KBM-7 (cell line): ENCODE results near the gene ABCC1.
"Not testable (repeated sequence)": the region's sequence is repeated elsewhere in the genome, so short reads cannot be mapped to it uniquely, and the experiment has no call there.

Experiments used
- DNase-seq: peaks from one replicate; pipeline ENCODE4 v3.0.0-alpha.2; 2015
- in situ Hi-C: fragments of 300-500 bp; cut with MboI; formaldehyde crosslinking; loops from 2 replicates; pipeline ENCODE4 v1.14.3; 2020; ENCODE audit warnings: low sequenced_read_pairs, low pct_unique_long_range_greater_than_20kb, mixed read lengths

Gene ABCC1

DNA sequence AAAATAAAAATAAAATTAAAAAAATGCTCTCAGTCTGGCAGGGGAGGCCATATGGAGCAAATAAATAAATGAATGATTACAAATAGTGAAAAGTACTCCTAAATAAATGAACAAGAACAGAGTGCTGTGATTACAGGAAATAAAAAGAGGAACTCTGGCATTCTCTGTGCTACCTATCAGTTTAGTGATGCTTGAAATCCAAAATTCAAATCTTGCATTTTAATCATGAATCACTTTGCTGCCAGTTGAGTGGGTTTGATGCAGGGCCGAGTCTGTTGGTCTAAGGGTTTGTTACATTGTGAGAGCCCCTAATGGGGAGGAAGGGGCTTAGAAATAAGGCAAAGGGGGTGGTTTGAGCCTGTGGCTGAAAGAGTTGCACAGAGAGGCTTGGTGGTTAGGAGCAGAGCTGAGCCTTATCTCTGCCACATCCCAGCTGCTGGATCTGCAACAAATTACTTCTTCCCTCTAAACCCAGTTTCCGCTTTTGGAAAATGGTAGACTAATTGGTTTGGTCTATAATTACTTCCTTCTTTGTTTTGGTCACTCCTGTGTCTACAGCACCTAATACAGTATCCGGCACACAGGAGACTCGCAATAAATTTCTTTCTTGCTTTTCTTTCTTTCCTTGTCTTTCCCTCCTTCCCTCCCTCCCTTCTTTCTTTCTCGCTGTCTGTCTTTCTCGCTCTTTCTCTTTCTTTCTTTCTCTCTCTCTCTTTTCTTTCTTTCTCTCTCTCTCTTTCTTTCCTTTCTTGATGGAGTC is 6.3 kb upstream of the ABCC1 start:
- in situ Hi-C loops: no loop called here
- DNase-seq: peak; percentile 92

DNA sequence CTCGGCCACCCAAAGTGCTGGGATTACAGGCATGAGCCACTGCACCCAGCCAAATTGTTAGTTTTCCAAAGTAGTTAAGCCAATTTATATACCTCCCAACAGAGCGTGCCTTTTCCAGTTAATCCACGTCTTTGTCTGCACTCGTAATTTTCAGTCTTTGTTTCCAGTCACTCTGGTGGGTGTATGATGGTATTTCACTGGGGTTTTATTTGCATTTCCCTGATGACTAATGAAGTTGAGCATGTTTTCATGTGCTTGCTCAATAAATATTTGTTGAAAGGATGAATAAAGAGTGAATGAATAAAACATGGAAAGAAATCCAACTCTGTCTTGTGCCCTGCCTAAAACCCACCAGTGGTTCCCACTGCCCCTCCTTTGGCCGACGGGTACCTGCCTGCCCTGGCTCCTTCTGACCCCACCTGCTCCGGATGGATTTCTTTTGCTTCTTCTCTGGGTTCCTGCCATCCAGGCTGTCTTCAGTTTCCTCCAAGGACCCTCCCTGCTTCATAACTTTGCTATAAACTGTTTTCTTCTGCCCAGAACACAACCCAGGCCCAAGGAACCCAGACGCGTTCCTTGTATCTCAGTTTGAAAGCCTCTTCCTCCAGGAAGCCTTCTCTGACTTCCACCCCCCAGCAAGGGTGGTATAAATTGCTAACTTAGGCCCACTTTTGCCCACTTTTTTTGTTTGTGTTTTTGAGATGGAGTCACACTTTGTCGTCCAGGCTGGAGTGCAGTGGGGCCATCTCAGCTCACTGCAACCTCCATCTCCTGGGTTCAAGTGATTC is 3.0 kb upstream of the ABCC1 start:
- no peak for DNase-seq
- in situ Hi-C loops: no loop called here

DNA sequence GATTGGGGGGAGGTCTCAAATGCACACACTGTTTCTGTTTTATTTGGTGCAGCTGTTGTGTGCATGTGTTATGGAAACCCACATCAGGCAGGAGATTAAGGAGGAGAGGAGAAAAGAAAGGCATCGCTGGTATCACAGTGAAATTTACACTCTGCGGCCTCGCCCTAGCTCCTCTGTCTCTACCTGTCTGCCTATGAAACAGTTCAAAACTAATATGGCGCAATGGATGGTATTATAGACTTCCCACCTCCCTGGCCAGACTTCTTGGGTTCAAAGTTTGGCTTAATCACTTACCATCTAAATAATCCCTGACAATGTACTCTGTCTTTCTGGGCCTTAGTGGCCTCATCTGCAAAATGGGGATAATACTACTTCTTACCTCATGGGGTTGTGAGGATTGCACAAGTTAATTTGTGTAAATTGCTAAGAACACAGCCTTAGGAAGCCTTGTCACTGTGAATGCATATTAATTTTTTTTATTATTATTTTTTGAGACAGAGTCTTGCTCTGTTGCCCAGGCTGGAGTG is 1.4 kb upstream of the ABCC1 start:
- in situ Hi-C loops: no loop called here
- no peak for DNase-seq

DNA sequence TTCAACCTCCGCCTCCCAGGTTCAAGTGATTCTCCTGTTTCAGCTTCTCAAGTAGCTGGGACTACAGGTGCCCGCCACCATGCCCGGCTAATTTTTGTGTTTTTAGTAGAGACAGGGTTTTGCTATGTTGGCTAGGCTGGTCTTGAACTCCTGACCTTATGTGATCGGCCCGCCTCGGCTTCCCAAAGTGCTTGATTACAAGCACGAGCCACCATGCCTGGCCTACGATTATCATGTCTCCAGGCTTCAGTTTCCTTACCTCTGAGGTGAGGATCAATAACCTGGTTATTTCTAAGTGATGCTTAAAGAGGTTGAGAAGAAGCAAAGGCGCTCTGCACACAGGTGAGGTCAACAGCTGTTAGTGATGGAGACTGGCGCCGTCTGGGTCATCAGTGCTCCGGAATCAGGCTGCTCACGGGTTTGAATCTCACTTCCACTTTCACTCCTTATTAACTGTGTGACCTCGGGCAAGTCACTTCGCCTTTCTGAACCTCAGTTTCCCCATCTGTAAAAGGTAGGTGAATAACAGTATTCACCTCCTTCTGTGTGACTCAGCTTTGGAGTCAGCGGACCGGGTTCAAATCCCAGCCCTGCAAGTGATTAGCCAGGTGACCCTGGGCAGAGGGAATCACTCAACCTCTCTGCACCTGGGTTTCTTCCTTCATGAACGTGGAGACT is 745 bp upstream of the ABCC1 start:
- in situ Hi-C loops: no loop called here
- DNase-seq: no peak

DNA sequence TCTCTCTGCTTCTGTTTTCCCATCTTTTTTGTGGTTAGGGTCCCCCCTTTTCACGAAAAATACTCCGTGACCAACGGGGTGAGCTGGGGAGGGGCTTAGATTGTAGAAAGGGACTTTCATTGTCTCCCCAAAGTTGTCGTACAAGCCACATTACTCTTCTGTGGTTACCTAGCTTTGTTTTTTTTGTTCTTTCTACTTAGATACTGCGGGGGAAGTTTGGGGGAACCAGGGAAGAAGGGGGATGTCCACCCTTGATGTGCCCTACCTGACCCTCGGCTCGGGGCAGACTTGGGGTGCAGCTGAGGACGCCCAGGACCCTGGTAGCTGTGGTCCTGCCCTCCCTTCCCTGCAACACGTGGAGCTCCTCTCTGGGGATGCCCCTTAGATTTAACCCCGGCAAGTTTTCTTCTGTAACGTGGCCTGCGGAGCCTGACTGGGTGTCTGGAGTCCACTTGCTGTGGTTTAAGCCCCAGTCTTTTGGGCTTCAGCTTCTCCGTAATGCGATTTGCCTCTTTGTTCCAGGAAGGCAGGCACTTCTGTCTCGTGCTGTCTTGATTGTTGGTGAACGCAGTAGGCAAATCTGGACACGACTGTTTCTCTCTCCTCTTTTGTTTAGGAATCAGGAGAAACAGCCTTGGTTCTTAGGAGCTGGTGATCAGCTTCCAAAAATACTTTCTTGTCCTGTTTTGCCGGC is 892 bp downstream of the ABCC1 start:
- in situ Hi-C loops: no loop called here
- peak; percentile 47 for DNase-seq

GRCh38 chr16:15950869-15951268 is 1.5 kb downstream of the ABCC1 start:
- in situ Hi-C loops: no loop called here
- DNase-seq: no peak

- in situ Hi-C loops: no loop called here
- DNase-seq: no peak
Measured at GRCh38 chr16:15951852-15952251, 2.4 kb downstream of the ABCC1 start.

DNA sequence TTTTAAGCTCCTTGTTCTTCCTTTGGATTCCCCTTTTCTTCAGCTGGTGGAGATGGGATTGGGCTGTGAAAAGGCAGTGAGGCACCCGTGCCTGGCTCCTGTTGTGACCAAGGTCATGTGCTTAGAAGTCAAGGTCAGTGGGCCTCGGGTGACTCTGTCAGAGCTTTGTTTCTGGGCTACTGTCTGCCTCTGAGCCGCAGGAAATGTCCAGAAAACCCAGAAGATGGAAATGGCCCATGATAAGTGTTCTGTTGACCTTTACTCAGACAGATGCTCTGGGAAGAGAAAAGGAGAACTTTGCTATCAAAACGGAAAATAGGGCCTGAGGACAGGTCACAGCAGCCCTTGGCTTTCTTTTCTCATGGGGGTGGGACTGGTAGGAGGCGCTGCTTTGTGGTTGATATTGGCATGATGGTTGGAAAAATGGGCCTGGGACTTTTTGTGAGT is 2.9 kb downstream of the ABCC1 start:
- DNase-seq: peak; percentile 47
- in situ Hi-C loops: no loop called here

GRCh38 chr16:15953477-15953876 is 4.1 kb downstream of the ABCC1 start:
- in situ Hi-C loops: no loop called here

DNA sequence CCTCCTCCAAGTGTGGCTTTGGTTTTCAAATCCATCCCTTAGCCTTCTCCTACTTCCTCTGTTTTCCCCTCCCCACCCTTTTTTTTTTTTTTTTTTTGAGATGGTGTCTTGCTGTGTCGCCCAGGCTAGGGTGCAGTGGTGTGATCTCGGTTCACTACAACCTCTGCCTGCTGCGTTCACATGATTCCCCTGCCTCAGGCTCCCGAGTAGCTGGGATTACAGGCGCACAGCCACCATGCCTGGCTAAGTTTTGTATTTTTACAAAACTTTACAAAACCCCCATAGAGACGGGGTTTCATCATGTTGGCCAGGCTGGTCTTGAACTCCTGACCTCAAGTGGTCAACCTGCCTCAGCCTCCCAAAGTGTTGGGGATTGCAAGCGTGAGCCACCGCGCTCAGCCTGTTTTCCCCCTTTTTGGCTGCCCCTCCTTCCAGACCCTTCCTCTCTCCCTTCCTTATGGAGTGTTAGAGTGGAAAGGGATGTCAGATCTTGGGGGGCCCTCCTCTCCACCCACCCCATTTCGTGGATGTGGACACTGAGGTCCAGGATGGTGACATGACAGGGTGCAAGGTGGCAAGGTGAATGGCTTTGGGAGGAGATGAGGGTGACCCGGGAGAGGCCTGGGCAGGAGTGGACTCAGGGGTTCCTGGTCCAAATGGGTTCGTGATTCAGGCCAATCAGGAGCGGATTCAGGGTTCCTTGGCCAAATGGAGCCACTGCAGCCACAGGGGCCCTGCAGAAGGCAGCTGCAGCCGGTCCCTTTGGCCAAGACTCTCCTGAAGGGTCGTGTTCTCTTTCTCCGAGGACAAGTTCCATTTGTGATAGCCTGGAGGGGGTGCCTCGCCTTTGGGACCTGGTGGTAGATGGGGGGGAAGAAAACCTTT is 4.8 kb downstream of the ABCC1 start:
- DNase-seq: no peak
- in situ Hi-C loops: no loop called here

More at GRCh38 chr16:15953477-15953876, 4.1 kb downstream of the ABCC1 start:
- DNase-seq: no peak

- in situ Hi-C loops: no loop called here
- DNase-seq: peak; percentile 73
Measured at GRCh38 chr16:15954814-15955151, 5.4 kb downstream of the ABCC1 start.

- DNase-seq: no peak
- in situ Hi-C loops: no loop called here
Measured at GRCh38 chr16:15955425-15955824, 6.0 kb downstream of the ABCC1 start.

DNA sequence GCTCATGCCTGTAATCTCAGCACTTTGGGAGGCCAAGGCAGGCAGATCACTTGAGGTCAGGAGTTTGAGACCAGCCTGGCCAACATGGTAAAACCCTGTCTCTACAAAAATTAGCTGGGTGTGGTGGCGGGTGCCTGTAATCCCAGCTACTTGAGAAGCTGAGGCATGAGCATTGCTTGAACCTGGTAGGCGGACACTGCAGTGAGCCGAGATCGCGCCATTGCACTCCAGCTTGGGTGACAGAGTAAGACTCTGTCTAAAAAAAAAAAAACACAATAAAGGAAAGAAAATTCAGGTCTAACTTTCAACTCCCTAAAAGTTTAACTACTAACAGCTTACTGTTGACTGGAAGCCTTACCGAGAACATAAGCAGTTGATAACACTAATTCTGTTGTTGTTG is 6.7 kb downstream of the ABCC1 start:
- DNase-seq, in situ Hi-C loops: not testable (repeated sequence)

GRCh38 chr16:15958703-15959348 is 9.4 kb downstream of the ABCC1 start:
- no peak for DNase-seq
- in situ Hi-C loops: no loop called here

DNA sequence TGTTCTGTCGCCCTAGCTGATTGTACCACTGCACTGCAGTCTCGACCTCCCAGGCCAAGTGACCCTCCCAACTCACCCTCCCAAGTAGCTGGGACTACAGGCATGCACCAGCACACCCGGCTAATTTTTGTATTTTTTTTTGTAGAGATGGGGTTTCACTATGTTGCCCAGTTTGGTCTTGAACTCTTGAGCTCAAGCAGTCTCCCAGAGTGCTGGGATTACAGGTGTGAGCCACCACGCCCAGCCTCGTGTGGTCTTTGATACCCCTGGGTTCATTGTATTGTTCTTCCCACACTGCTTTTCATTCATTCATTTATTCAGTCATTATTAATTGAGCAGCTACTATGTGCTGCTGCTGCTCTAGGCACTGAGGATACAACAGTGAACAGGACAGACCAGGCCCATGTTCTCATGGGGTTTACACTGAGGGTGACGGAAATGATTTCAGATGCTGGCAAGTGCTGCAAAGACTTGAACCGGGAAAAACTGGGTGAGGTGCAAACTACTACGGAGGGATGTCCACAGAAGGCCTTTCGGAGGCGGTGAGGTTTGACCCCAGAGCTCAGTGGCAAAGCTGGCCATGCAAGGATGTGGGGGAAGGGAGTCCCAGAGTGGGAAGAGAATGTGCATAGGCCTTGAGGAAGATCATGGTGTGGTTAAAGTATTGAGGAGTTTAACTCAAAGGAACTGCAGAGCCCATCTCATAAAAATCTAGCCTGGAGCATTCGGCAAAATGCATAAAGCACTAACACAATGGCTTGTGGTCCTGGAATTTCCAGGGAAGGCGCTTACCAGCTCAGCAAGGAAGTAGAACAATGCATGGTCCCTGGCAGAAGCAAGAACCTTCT is 10.9 kb downstream of the ABCC1 start:
- in situ Hi-C loops: no loop called here
- DNase-seq: no peak

DNA sequence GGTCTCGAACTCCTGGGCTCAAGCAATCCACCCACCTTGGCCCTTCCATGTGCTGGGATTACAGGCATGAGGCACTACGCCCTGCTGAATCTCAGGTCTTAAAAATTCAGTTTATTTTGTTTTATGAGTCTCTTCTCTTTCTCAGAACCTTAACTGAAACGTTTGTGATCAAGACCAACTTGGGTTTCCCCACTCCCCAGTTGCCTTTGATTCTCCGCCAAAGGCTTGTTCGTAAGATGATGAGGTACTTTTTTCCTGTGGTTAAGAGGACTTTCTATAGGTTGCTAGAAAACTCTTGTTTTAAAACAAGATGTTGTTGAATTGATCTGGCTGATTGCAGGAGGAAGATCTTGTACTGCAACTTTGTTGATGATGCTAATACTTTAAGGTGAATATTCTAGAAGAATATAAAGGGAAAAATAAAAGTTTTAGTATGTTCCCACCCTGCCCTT is 11.7 kb downstream of the ABCC1 start:
- DNase-seq: no peak
- in situ Hi-C loops: no loop called here

GRCh38 chr16:15961571-15962090 is 12.2 kb downstream of the ABCC1 start:
- in situ Hi-C loops: no loop called here
- DNase-seq: no peak
